OCI-LY1 (cell line): ENCODE results near the gene RBMX2.

Source experiments
- EZH2 ChIP-seq: fragments of 200-600 bp; sonication (generic), shearing (Covaris generic); IDR thresholded peaks from 2 replicates; pipeline ENCODE4 v1.8.0; 2017; ENCODE audit warnings: borderline replicate concordance, mixed run types, mild to moderate bottlenecking, antibody characterized with exemption, low read length, moderate library complexity, mixed read lengths
- TF ChIP-seq, protein P1 (sequence below): fragments of 200-600 bp; sonication (generic), shearing (Covaris generic); IDR thresholded peaks from 2 replicates; pipeline ENCODE4 v1.5.1; 2017; ENCODE audit warnings: mild to moderate bottlenecking, antibody characterized with exemption, low read length, moderate library complexity, mixed read lengths

DNA sequence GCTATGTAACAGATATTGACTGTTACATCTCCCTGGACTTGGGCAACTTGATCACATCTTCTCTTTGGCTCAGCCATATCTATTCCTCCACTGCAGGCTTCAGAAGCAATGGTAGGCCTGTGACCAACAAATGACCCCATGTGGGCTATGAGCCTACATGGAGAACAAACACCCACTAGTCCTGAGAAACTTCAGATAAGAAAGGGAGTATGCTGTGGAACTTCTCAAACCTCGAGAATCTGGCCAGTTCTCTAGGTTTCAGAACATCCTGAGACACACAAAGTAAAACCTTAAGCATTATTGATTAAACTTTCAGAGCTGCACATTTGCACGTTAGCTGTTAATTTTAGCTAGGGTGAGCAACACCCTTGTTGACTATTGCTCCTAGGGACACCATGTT is 16.3 kb downstream of the RBMX2 start:
- TF ChIP-seq, protein P1, sequence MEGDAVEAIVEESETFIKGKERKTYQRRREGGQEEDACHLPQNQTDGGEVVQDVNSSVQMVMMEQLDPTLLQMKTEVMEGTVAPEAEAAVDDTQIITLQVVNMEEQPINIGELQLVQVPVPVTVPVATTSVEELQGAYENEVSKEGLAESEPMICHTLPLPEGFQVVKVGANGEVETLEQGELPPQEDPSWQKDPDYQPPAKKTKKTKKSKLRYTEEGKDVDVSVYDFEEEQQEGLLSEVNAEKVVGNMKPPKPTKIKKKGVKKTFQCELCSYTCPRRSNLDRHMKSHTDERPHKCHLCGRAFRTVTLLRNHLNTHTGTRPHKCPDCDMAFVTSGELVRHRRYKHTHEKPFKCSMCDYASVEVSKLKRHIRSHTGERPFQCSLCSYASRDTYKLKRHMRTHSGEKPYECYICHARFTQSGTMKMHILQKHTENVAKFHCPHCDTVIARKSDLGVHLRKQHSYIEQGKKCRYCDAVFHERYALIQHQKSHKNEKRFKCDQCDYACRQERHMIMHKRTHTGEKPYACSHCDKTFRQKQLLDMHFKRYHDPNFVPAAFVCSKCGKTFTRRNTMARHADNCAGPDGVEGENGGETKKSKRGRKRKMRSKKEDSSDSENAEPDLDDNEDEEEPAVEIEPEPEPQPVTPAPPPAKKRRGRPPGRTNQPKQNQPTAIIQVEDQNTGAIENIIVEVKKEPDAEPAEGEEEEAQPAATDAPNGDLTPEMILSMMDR = no peak
- TF ChIP-seq EZH2 = no peak
